ENCODE data around the gene HPSE2. TPM values are rescaled to one million over a fixed set of nuclear protein-coding genes. Genes with fewer than 3 reads are reported as not detected.

The HPSE2 gene
- total and polyA plus RNA-seq, 2 experiments from 2014 or later, result 0.10 to 0.24 TPM

DNA sequence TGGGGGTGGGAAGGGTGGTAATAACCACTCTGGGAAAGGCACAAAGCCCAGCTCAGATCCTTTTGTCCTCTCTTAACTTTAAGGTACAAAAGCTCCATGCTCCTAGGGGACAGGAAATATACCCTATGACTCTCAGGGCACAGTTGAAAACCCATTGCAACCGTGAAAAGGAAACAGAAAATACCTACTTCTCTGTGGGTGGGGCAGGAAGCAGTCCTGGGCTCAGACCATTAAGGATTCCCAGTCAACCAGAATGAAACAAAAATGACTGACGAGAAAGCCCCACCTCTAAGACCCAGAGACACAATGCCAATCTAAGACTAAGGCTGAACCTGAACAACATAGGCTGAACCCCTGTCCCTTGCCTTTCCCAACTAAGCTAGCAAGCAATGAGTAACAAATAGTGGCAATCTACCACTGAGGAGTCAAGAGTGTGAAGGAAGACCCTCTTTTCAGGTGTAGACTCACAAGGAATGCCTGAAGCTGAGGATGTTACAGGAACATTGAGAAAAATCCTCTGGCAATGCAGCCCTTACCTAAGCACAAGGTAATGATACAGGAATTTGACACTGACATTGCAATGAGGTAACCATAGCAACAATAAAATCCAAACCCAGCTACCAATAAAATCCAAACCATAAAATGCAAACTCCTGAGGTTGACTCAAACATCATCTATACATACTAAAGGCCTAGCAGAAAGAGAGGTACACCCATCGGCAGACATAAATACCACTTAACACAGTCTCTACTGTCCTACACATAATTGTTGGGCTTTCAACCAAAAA is 380.1 kb downstream of the HPSE2 start:
- H3K4me2 ChIP-seq, result no peak overlapping the region
- H3K27ac Mint-ChIP-seq, result peak overlapping the region; percentile 54; the same call in 1 of the 2 replicates
- ATAC-seq (no peak), DNase-seq (ENCODE audit: low spot score) (no peak)
- H3F3A ChIP-seq (replicated peaks; ENCODE audit: low read depth), result no peaks in the 10 kb centered on the region
- no peak overlapping the region for H3K4me3 Mint-ChIP-seq
- no peaks in the 10 kb centered on the region for H3K79me2 ChIP-seq (replicated peaks; ENCODE audit: insufficient read depth)
- H3K9me3 Mint-ChIP-seq, result no peaks in the 10 kb centered on the region
- H3K27ac ChIP-seq (ENCODE audit: low read depth), result no peak overlapping the region
- peaks cover 5% of the 10 kb centered on the region; the same call in 1 of the 3 replicates for H3K4me1 Mint-ChIP-seq
- no peaks in the 10 kb centered on the region for H3K4me1 ChIP-seq (ENCODE audit: insufficient read depth)
- no peaks in the 10 kb centered on the region for H3K36me3 Mint-ChIP-seq (ENCODE audit: low read depth)
- H3K27me3 Mint-ChIP-seq (ENCODE audit: insufficient read depth, low read depth, poor library complexity), result peaks cover 5% of the 10 kb centered on the region
- H3K36me3 ChIP-seq (ENCODE audit: insufficient read depth), result no peaks in the 10 kb centered on the region
- no peaks in the 10 kb centered on the region for H3K9me2 ChIP-seq (ENCODE audit: insufficient read depth)
- H3K27me3 ChIP-seq (ENCODE audit: insufficient read depth), result no peaks in the 10 kb centered on the region
- no peaks in the 10 kb centered on the region for H4K20me1 ChIP-seq (replicated peaks; ENCODE audit: insufficient read depth)
- no peak for TF ChIP-seq JUNB (IDR thresholded peaks at IDR 0.05; ENCODE audit: unreplicated experiment)
- no peak for TF ChIP-seq NANOG (IDR thresholded peaks at IDR 0.05; ENCODE audit: borderline replicate concordance)
- TF ChIP-seq, protein P1, sequence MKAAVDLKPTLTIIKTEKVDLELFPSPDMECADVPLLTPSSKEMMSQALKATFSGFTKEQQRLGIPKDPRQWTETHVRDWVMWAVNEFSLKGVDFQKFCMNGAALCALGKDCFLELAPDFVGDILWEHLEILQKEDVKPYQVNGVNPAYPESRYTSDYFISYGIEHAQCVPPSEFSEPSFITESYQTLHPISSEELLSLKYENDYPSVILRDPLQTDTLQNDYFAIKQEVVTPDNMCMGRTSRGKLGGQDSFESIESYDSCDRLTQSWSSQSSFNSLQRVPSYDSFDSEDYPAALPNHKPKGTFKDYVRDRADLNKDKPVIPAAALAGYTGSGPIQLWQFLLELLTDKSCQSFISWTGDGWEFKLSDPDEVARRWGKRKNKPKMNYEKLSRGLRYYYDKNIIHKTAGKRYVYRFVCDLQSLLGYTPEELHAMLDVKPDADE (IDR thresholded peaks at IDR 0.05), result no peak
- no peak for TF ChIP-seq EZH2 (IDR thresholded peaks at IDR 0.05; ENCODE audit: low read depth, unreplicated experiment)
- TF ChIP-seq, protein P2, sequence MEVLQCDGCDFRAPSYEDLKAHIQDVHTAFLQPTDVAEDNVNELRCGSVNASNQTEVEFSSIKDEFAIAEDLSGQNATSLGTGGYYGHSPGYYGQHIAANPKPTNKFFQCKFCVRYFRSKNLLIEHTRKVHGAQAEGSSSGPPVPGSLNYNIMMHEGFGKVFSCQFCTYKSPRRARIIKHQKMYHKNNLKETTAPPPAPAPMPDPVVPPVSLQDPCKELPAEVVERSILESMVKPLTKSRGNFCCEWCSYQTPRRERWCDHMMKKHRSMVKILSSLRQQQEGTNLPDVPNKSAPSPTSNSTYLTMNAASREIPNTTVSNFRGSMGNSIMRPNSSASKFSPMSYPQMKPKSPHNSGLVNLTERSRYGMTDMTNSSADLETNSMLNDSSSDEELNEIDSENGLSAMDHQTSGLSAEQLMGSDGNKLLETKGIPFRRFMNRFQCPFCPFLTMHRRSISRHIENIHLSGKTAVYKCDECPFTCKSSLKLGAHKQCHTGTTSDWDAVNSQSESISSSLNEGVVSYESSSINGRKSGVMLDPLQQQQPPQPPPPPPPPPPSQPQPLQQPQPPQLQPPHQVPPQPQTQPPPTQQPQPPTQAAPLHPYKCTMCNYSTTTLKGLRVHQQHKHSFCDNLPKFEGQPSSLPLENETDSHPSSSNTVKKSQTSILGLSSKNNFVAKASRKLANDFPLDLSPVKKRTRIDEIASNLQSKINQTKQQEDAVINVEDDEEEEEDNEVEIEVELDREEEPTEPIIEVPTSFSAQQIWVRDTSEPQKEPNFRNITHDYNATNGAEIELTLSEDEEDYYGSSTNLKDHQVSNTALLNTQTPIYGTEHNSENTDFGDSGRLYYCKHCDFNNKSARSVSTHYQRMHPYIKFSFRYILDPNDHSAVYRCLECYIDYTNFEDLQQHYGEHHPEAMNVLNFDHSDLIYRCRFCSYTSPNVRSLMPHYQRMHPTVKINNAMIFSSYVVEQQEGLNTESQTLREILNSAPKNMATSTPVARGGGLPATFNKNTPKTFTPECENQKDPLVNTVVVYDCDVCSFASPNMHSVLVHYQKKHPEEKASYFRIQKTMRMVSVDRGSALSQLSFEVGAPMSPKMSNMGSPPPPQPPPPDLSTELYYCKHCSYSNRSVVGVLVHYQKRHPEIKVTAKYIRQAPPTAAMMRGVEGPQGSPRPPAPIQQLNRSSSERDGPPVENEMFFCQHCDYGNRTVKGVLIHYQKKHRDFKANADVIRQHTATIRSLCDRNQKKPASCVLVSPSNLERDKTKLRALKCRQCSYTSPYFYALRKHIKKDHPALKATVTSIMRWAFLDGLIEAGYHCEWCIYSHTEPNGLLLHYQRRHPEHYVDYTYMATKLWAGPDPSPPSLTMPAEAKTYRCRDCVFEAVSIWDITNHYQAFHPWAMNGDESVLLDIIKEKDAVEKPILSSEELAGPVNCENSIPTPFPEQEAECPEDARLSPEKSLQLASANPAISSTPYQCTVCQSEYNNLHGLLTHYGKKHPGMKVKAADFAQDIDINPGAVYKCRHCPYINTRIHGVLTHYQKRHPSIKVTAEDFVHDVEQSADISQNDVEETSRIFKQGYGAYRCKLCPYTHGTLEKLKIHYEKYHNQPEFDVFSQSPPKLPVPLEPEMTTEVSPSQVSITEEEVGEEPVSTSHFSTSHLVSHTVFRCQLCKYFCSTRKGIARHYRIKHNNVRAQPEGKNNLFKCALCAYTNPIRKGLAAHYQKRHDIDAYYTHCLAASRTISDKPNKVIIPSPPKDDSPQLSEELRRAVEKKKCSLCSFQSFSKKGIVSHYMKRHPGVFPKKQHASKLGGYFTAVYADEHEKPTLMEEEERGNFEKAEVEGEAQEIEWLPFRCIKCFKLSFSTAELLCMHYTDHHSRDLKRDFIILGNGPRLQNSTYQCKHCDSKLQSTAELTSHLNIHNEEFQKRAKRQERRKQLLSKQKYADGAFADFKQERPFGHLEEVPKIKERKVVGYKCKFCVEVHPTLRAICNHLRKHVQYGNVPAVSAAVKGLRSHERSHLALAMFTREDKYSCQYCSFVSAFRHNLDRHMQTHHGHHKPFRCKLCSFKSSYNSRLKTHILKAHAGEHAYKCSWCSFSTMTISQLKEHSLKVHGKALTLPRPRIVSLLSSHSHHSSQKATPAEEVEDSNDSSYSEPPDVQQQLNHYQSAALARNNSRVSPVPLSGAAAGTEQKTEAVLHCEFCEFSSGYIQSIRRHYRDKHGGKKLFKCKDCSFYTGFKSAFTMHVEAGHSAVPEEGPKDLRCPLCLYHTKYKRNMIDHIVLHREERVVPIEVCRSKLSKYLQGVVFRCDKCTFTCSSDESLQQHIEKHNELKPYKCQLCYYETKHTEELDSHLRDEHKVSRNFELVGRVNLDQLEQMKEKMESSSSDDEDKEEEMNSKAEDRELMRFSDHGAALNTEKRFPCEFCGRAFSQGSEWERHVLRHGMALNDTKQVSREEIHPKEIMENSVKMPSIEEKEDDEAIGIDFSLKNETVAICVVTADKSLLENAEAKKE (CRISPR knock-in tag; IDR thresholded peaks at IDR 0.05), result no peak
- TF ChIP-seq STAT1 (IDR thresholded peaks at IDR 0.05; ENCODE audit: unreplicated experiment), result no peak
- no peak for TF ChIP-seq EZH2phosphoT487 (IDR thresholded peaks at IDR 0.05; ENCODE audit: unreplicated experiment)
- no peak for TF ChIP-seq ZNF331 (CRISPR knock-in tag; IDR thresholded peaks at IDR 0.05; ENCODE audit: low read depth)
- H3K4me3 ChIP-seq, result no peak overlapping the region
- H2AFZ ChIP-seq, result peak overlapping the region; percentile 43; the same call in 1 of the 2 replicates

All from GM23338 (cell line).